Sigmoid colon (tissue), 7 donors: ENCODE measurements around the gene MAP2K2. TPM values are rescaled to one million over a fixed set of nuclear protein-coding genes. Genes with fewer than 3 reads are reported as not detected.

Experiments
- DNase-seq: peaks from one replicate; pipeline ENCODE4 v3.0.0-alpha.2; 2019
- H3K27ac ChIP-seq, 4 donors: fragments of 200-600 bp; sonication (generic); one replicate each; pipeline ENCODE4 v1.5.1; 2016 to 2019; ENCODE audit warnings: mild to moderate bottlenecking in 1 of 4
- H3K27me3 ChIP-seq, 3 donors: fragments of 200-600 bp; sonication (generic); one replicate each; pipeline ENCODE4 v1.5.1; 2019; ENCODE audit warnings: mild to moderate bottlenecking in 1 of 3
- H3K36me3 ChIP-seq, 4 donors: fragments of 200-600 bp; sonication (generic); one replicate each; pipeline ENCODE4 v1.5.1; 2016 to 2019
- H3K4me1 ChIP-seq, 4 donors: fragments of 200-600 bp; sonication (generic); one replicate each; pipeline ENCODE4 v1.5.1; 2017 to 2019
- H3K4me3 ChIP-seq, 4 donors: fragments of 200-600 bp; sonication (generic); one replicate each; pipeline ENCODE4 v1.5.1; 2017 to 2019; ENCODE audit warnings: mild to moderate bottlenecking in 2 of 4, moderate library complexity in 1 of 4
- H3K9me3 ChIP-seq, 4 donors: fragments of 200-600 bp in 3 of 4; sonication (generic) in 3 of 4; one replicate each; pipeline versions ENCODE4 v1.5.1 to v1.6.1; 2013 to 2019
- EP300 ChIP-seq, 4 donors: sonication (generic); formaldehyde crosslinking; IDR thresholded peaks; one replicate each; pipeline ENCODE4 v1.6.1; 2017; ENCODE audit warnings: antibody characterized with exemption in 4 of 4
- POLR2A ChIP-seq, 2 donors: fragments of 450-650 bp; IDR thresholded peaks; one replicate each; pipeline ENCODE4 v1.6.1; 2016; ENCODE audit warnings: antibody characterized with exemption in 2 of 2, mild to moderate bottlenecking in 2 of 2, moderate library complexity in 2 of 2
- POLR2AphosphoS5 ChIP-seq, 4 donors: sonication (generic); formaldehyde crosslinking; IDR thresholded peaks; one replicate each; pipeline ENCODE4 v1.6.1; 2017; ENCODE audit warnings: antibody characterized with exemption in 4 of 4
- WGBS, 2 donors: extraction: QIAGEN DNeasy Blood & Tissue Kit; methylation state at CpG; one replicate each; pipeline ENCODE4 v1.1.7; 2013; 5-methylcytosine and 5-hydroxymethylcytosine counted together
- intact Hi-C: fragments of 100-400 bp; cut with DNase I; formaldehyde crosslinking; loops from one replicate; pipeline ENCODE4 v1.15.1; 2023
- polyA plus RNA-seq, 3 donors: library from polyadenylated mRNA; stranded (reverse); fragments of 200-250 nt; gene quantifications; one replicate each; pipeline ENCODE4 v1.2.3, GENCODE V29; 2013
- total RNA-seq, 4 donors: library from RNA; depleted of rRNA; stranded (reverse); fragments of >200 nt; gene quantifications; one replicate each; pipeline ENCODE4 v1.1.0, GENCODE V29; 2016
- TF ChIP-seq, protein P1 (sequence below), 4 experiments: fragments of 450-650 bp in 3 of 4; fragments of 200-600 bp in 1 of 4; IDR thresholded peaks; one replicate each; pipeline ENCODE4 v1.5.1; 2016 to 2019; ENCODE audit warnings: antibody characterized with exemption in 4 of 4, mild to moderate bottlenecking in 3 of 4, moderate library complexity in 2 of 4
- donor health status: healthy with polysubstance abuse.
- donor health status: Bipolar disorder and iron deficiency.
- donor health status: healthy.

MAP2K2 gene
- total and polyA plus RNA-seq, 7 donors: 48.2 to 278 (median 76.4) TPM

GRCh38 chr19:4083677-4084546, 40.0 kb downstream of the MAP2K2 start:
- Histone ChIP-seq H3K27me3 (no peaks in the 10 kb centered on the region), H3K4me1 (peaks cover 0 to 7% (median 3%) of the 10 kb centered on the region in 4 donors), H3K36me3 (no peaks in the 10 kb centered on the region), H3K9me3 (no peaks in the 10 kb centered on the region), H3K4me3 (peak overlapping the region in 3 of 4 donors; percentile 9 to 32 (median 22)), H3K27ac (peak overlapping the region in 2 of 4 donors; percentile 20 to 39)
- peak in 2 of 4 donors; percentile 6 to 35 for TF ChIP-seq POLR2AphosphoS5 (IDR thresholded peaks at IDR 0.05)
- TF ChIP-seq EP300 (IDR thresholded peaks at IDR 0.05): no peak
- TF ChIP-seq, protein P1, sequence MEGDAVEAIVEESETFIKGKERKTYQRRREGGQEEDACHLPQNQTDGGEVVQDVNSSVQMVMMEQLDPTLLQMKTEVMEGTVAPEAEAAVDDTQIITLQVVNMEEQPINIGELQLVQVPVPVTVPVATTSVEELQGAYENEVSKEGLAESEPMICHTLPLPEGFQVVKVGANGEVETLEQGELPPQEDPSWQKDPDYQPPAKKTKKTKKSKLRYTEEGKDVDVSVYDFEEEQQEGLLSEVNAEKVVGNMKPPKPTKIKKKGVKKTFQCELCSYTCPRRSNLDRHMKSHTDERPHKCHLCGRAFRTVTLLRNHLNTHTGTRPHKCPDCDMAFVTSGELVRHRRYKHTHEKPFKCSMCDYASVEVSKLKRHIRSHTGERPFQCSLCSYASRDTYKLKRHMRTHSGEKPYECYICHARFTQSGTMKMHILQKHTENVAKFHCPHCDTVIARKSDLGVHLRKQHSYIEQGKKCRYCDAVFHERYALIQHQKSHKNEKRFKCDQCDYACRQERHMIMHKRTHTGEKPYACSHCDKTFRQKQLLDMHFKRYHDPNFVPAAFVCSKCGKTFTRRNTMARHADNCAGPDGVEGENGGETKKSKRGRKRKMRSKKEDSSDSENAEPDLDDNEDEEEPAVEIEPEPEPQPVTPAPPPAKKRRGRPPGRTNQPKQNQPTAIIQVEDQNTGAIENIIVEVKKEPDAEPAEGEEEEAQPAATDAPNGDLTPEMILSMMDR (IDR thresholded peaks at IDR 0.05): no peak
- TF ChIP-seq POLR2A (IDR thresholded peaks at IDR 0.05): no peak
- no peak for DNase-seq
- intact Hi-C loops: no loop called here
- WGBS, 2 donors: 44 to 48% methylated on average over 28 of the region's 28 CpGs

- no peak for DNase-seq
- intact Hi-C loops: no loop called here
- Histone ChIP-seq H3K27ac (no peak overlapping the region), H3K27me3 (no peaks in the 10 kb centered on the region), H3K9me3 (no peaks in the 10 kb centered on the region), H3K4me3 (no peak overlapping the region), H3K4me1 (peaks cover 0 to 22% (median 12%) of the 10 kb centered on the region in 4 donors), H3K36me3 (no peaks in the 10 kb centered on the region)
- WGBS, 2 donors: 90 to 91% methylated on average over 9 of the region's 9 CpGs
- TF ChIP-seq, protein P1 (IDR thresholded peaks at IDR 0.05): no peak
- TF ChIP-seq POLR2A (IDR thresholded peaks at IDR 0.05) (no peak), EP300 (IDR thresholded peaks at IDR 0.05) (no peak), POLR2AphosphoS5 (IDR thresholded peaks at IDR 0.05) (no peak)
Measured at GRCh38 chr19:4082172-4082571, 41.8 kb downstream of the MAP2K2 start.

- WGBS, 2 donors: 21 to 48% methylated on average over 2 of the region's 2 CpGs
- H3K9me3 ChIP-seq: no peaks in the 10 kb centered on the region
- no peak for DNase-seq
- H3K36me3 ChIP-seq: no peaks in the 10 kb centered on the region
- H3K4me3 ChIP-seq: no peak overlapping the region
- peaks cover 0 to 26% (median 15%) of the 10 kb centered on the region in 4 donors for H3K4me1 ChIP-seq
- TF ChIP-seq POLR2A (IDR thresholded peaks at IDR 0.05): no peak
- TF ChIP-seq EP300 (IDR thresholded peaks at IDR 0.05): no peak
- TF ChIP-seq, protein P1 (IDR thresholded peaks at IDR 0.05): no peak
- no peak for TF ChIP-seq POLR2AphosphoS5 (IDR thresholded peaks at IDR 0.05)
- intact Hi-C loops: no loop called here
- H3K27me3 ChIP-seq: no peaks in the 10 kb centered on the region
- no peak overlapping the region for H3K27ac ChIP-seq
Measured at GRCh38 chr19:4081441-4082129, 42.3 kb downstream of the MAP2K2 start.

DNA sequence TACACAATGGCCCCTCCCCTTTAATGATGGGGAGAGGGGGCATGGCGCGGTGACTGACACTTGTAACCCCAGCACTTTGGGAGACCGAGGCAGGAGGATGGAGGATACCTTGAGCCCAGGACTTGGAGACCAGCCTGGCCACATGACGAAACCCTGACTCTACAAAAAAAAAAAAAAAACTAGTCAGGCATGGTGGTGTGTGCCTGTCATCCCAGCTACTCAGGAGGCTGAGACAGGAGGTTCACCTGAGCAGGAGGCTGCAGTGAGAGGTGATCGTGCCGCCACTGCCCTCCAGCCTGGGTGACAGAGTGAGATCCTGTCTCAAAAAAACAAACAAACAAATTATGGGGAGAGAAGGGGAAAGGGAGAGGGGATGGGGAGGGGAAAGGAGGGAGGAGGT, 43.4 kb downstream of the MAP2K2 start:
- no peak for TF ChIP-seq EP300 (IDR thresholded peaks at IDR 0.05)
- TF ChIP-seq, protein P1 (IDR thresholded peaks at IDR 0.05): no peak
- TF ChIP-seq POLR2AphosphoS5 (IDR thresholded peaks at IDR 0.05): no peak
- TF ChIP-seq POLR2A (IDR thresholded peaks at IDR 0.05): no peak
- no peaks in the 10 kb centered on the region for H3K9me3 ChIP-seq
- DNase-seq: no peak
- no peaks in the 10 kb centered on the region for H3K36me3 ChIP-seq
- no peak overlapping the region for H3K4me3 ChIP-seq
- H3K4me1 ChIP-seq: peaks cover 0 to 26% (median 15%) of the 10 kb centered on the region in 4 donors
- intact Hi-C loops: no loop called here
- no peak overlapping the region for H3K27ac ChIP-seq
- no peaks in the 10 kb centered on the region for H3K27me3 ChIP-seq
- 80 to 86% methylated on average over 6 of the region's 6 CpGs for WGBS, 2 donors
